HepG2 (cell line): ENCODE measurements around the gene ARHGAP12. TPM values are rescaled to one million over a fixed set of nuclear protein-coding genes. Genes with fewer than 3 reads are reported as not detected.

Experiments used
- ATAC-seq: fragments of 200-7000 bp; cut with Tn5 transposase; 3 replicates; pipeline ENCODE4 v1.9.1; 2020; ENCODE audit warnings: mild to moderate bottlenecking, moderate library complexity
- BruUV-seq: library from RNA; stranded (reverse); fragments of 400-500 nt; replicated peaks from 2 replicates; lab custom pipeline; 2021; lab: Mats Ljungman, UMichigan
- CTCF ChIA-PET: fragments of 300-600 bp; formaldehyde crosslinking; extraction: SDS; loops from one replicate; lab custom pipeline; 2021; ENCODE audit warnings: low total read pairs, inconsistent platforms, low intra/inter-chr PET ratio; lab: Yijun Ruan, JAX
- POLR2A ChIA-PET: fragments of 350-600 bp; sonication (Branson Sonifier 250); formaldehyde crosslinking; loops from one replicate; lab custom pipeline; 2020; ENCODE audit warnings: antibody characterized with exemption, inconsistent platforms; lab: Yijun Ruan, JAX
- DNase-seq: peaks from one replicate; pipeline ENCODE4 v3.0.0-alpha.2; 2015; ENCODE audit warnings: low spot score
- FAIRE-seq: peaks from 3 replicates; lab custom pipeline; 2011; peaks lifted over from hg19 to GRCh38; lab: Jason Lieb, UNC
- H2AFZ ChIP-seq: one replicate; pipeline ENCODE4 v1.6.1; 2011; ENCODE audit warnings: low read length, inconsistent platforms
- H3K27ac ChIP-seq: fragments of 300-600 bp; 3 replicates; pipeline ENCODE4 v1.8.0; 2011; ENCODE audit warnings: mixed run types, mild to moderate bottlenecking, mixed read lengths, low read length, inconsistent platforms; ENCODE audit not compliant: insufficient read depth; ENCODE audit errors: extremely low read length
- H3K27me3 ChIP-seq, 2 experiments: fragments of 200-600 bp in 1 of 2; 2 replicates in 1 of 2; 3 replicates in 1 of 2; pipeline versions ENCODE4 v1.6.0 to v1.8.0; 2011; ENCODE audit warnings: low read length in 2 of 2, mild to moderate bottlenecking in 2 of 2, moderate library complexity in 2 of 2, inconsistent platforms in 1 of 2; ENCODE audit not compliant: insufficient read depth in 2 of 2, control insufficient read depth in 1 of 2
- H3K36me3 ChIP-seq, 2 experiments: fragments of 200-600 bp in 1 of 2; replicated peaks in 1 of 2; 2 replicates in 1 of 2; 3 replicates in 1 of 2; pipeline versions ENCODE4 v1.5.1 to v1.8.0; 2011; ENCODE audit warnings: low read length in 2 of 2, inconsistent platforms in 1 of 2; ENCODE audit not compliant: insufficient read depth in 2 of 2, control insufficient read depth in 1 of 2
- H3K4me1 ChIP-seq: 2 replicates; pipeline ENCODE4 v1.5.1; 2012; ENCODE audit warnings: low read length, inconsistent platforms; ENCODE audit not compliant: insufficient read depth
- H3K4me2 ChIP-seq: 2 replicates; pipeline ENCODE4 v1.6.0; 2011; ENCODE audit warnings: low read depth, low read length, inconsistent platforms
- H3K4me3 ChIP-seq, 3 experiments: fragments of 200-600 bp in 1 of 3; sonication (generic), shearing (Covaris generic) in 1 of 3; replicated peaks in 1 of 3; 2 replicates each; pipeline ENCODE4 v1.5.1; 2011 to 2016; ENCODE audit warnings: low read length in 3 of 3, inconsistent platforms in 2 of 3, low read depth in 2 of 3, mild to moderate bottlenecking in 2 of 3, control low read depth in 1 of 3, mixed read lengths in 1 of 3; ENCODE audit not compliant: insufficient read depth in 1 of 3
- H3K79me2 ChIP-seq: one replicate; pipeline ENCODE4 v1.6.1; 2011; ENCODE audit warnings: low read length, inconsistent platforms; ENCODE audit not compliant: insufficient read depth
- H3K9ac ChIP-seq: 2 replicates; pipeline ENCODE4 v1.6.0; 2011; ENCODE audit warnings: mild to moderate bottlenecking, low read depth, low read length, inconsistent platforms; ENCODE audit not compliant: insufficient read depth
- H3K9me3 ChIP-seq: 2 replicates; pipeline ENCODE4 v1.5.1; 2012; ENCODE audit warnings: mild to moderate bottlenecking, low read length
- H4K20me1 ChIP-seq: 2 replicates; pipeline ENCODE4 v1.6.0; 2011; ENCODE audit warnings: inconsistent platforms, mild to moderate bottlenecking, low read length, moderate library complexity; ENCODE audit not compliant: insufficient read depth
- CBX1 ChIP-seq: IDR thresholded peaks from one replicate; pipeline ENCODE4 v1.6.1; 2016; ENCODE audit warnings: antibody characterized with exemption, low read depth
- DNMT1 ChIP-seq: sonication (generic); formaldehyde crosslinking; IDR thresholded peaks from 2 replicates; pipeline ENCODE4 v1.5.1; 2020; ENCODE audit warnings: mild to moderate bottlenecking, missing genetic modification reagents
- HNRNPH1 ChIP-seq: fragments of 200-400 bp; formaldehyde crosslinking; optimal IDR thresholded peaks from 2 replicates; pipeline ENCODE3; 2017; ENCODE audit warnings: mild to moderate bottlenecking, low read depth, low read length
- MAFF ChIP-seq: IDR thresholded peaks from 2 replicates; pipeline ENCODE4 v1.6.1; 2011; ENCODE audit warnings: low read depth, low read length, improper control_type of control experiment
- NFKB2 ChIP-seq: sonication (generic); formaldehyde crosslinking; IDR thresholded peaks from 2 replicates; pipeline ENCODE4 v1.4.0; 2020; ENCODE audit warnings: missing genetic modification reagents, borderline replicate concordance
- PAX8 ChIP-seq: sonication (generic); formaldehyde crosslinking; IDR thresholded peaks from 2 replicates; pipeline ENCODE4 v1.8.0; 2022; ENCODE audit warnings: mild to moderate bottlenecking, missing genetic modification reagents, borderline replicate concordance
- PHB2 ChIP-seq: fragments of 450-650 bp; IDR thresholded peaks from 2 replicates; pipeline ENCODE4 v1.6.1; 2018; ENCODE audit not compliant: partially characterized antibody
- PLSCR1 ChIP-seq: sonication (generic); formaldehyde crosslinking; IDR thresholded peaks from 2 replicates; pipeline ENCODE4 v1.5.0; 2020; ENCODE audit warnings: missing genetic modification reagents, mild to moderate bottlenecking, borderline replicate concordance
- RFXAP ChIP-seq: sonication (generic); formaldehyde crosslinking; IDR thresholded peaks from 2 replicates; pipeline ENCODE4 v1.4.0; 2020; ENCODE audit warnings: missing genetic modification reagents, borderline replicate concordance
- SALL2 ChIP-seq: sonication (generic); formaldehyde crosslinking; IDR thresholded peaks from 2 replicates; pipeline ENCODE4 v1.8.1; 2023; ENCODE audit warnings: mild to moderate bottlenecking, missing genetic modification reagents, inconsistent platforms
- SETDB1 ChIP-seq: sonication (generic); formaldehyde crosslinking; IDR thresholded peaks from 2 replicates; pipeline ENCODE4 v1.5.1; 2020; ENCODE audit warnings: missing genetic modification reagents, mild to moderate bottlenecking, borderline replicate concordance
- SNAPC2 ChIP-seq: sonication (generic); formaldehyde crosslinking; IDR thresholded peaks from 2 replicates; pipeline ENCODE4 v1.8.1; 2022; ENCODE audit warnings: mild to moderate bottlenecking, missing genetic modification reagents
- ZFAT ChIP-seq: sonication (generic); formaldehyde crosslinking; conservative IDR thresholded peaks from 2 replicates; pipeline ENCODE4 v1.8.1; 2023; ENCODE audit warnings: missing genetic modification reagents, inconsistent platforms
- ZMAT5 ChIP-seq: sonication (generic); formaldehyde crosslinking; IDR thresholded peaks from 2 replicates; pipeline ENCODE4 v1.5.0; 2020; ENCODE audit warnings: mild to moderate bottlenecking, low read depth, missing genetic modification reagents, borderline replicate concordance
- ZNF274 ChIP-seq: sonication (generic); formaldehyde crosslinking; IDR thresholded peaks from 2 replicates; pipeline ENCODE4 v1.5.1; 2020; ENCODE audit warnings: mild to moderate bottlenecking, missing genetic modification reagents
- ZNF317 ChIP-seq: sonication (generic); formaldehyde crosslinking; IDR thresholded peaks from 2 replicates; pipeline ENCODE4 v1.5.0; 2020; ENCODE audit warnings: mild to moderate bottlenecking, missing genetic modification reagents
- ZNF367 ChIP-seq: sonication (generic); formaldehyde crosslinking; IDR thresholded peaks from 2 replicates; pipeline ENCODE4 v1.4.0; 2020; ENCODE audit warnings: missing genetic modification reagents, borderline replicate concordance
- ZNF550 ChIP-seq: sonication (generic); formaldehyde crosslinking; IDR thresholded peaks from 2 replicates; pipeline ENCODE4 v1.4.0; 2020; ENCODE audit warnings: mild to moderate bottlenecking, missing genetic modification reagents, borderline replicate concordance
- ZNF577 ChIP-seq: sonication (generic); formaldehyde crosslinking; IDR thresholded peaks from 2 replicates; pipeline ENCODE4 v1.4.0; 2020; ENCODE audit warnings: mild to moderate bottlenecking, low read depth, missing genetic modification reagents, borderline replicate concordance
- WGBS: methylation state at CpG from one replicate; pipeline ENCODE4 v1.1.6; 2017; ENCODE audit warnings: low lambda C conversion rate; 5-methylcytosine and 5-hydroxymethylcytosine counted together
- in situ Hi-C: cut with HindIII; loops from 2 replicates; pipeline ENCODE4 v1.10.0; 2017; ENCODE audit warnings: low pct_unique_long_range_greater_than_20kb; ENCODE audit not compliant: extremely low pct_ligation_motif_present
- intact Hi-C: fragments of 100-400 bp; cut with micrococcal nuclease; formaldehyde crosslinking; loops from one replicate; pipeline ENCODE4 v1.10.0; 2022; ENCODE audit not compliant: unreplicated experiment
- polyA plus RNA-seq, 8 experiments: library from polyadenylated mRNA; depleted of rRNA in 3 of 8; stranded (reverse) in 7 of 8; unstranded in 1 of 8; fragments of >200 nt; fragmentation: Illumina TruSeq in 4 of 8; extraction: Trizol in 4 of 8; gene quantifications; 2 replicates each; pipeline versions ENCODE4 v1.2.1 to v1.2.3, GENCODE V29; 2011 to 2016; ENCODE audit warnings: low read depth in 4 of 8, missing spikeins in 1 of 8, mixed read lengths in 1 of 8; ENCODE audit not compliant: insufficient read depth in 1 of 8
- total RNA-seq, 5 experiments: library from RNA; depleted of rRNA; stranded (reverse); fragments of >200 nt; fragmentation: Illumina TruSeq; extraction: Trizol; gene quantifications; 2 replicates each; pipeline ENCODE4 v1.2.3, GENCODE V29; 2016; ENCODE audit warnings: low read depth in 1 of 5

ARHGAP12 gene
- total and polyA plus RNA-seq, 2 of the 13 experiments (the other 11 are each of a cell fraction or from before 2014, with no cell fraction given) = 25.0 to 54.6 TPM

GRCh38 chr10:31876652-31877352 is 51.8 kb downstream of the ARHGAP12 start:
- Histone ChIP-seq H3K4me3 (no peak overlapping the region), H3K4me2 (no peak overlapping the region), H3K36me3 (no peaks in the 10 kb centered on the region), H3K79me2 (peaks cover 86% of the 10 kb centered on the region), H4K20me1 (no peaks in the 10 kb centered on the region; the same call in 1 of the 2 replicates)
- no peak for ATAC-seq
- in situ Hi-C loops = no loop called here
- CTCF ChIA-PET = interaction anchor here (0.6 kb wide), 1 partner anchor 65 kb away, joined by 3 read pairs; no protein-coding TSS in a partner anchor
- POLR2A ChIA-PET = no interaction called here
- no TSS peak for BruUV-seq
- WGBS = 99% methylated on average over 6 of the region's 6 CpGs
- TF ChIP-seq RFXAP (CRISPR knock-in tag) (no peak), ZFAT (CRISPR knock-in tag) (no peak), MAFF (no peak), HNRNPH1 (no peak), CBX1 (no peak), DNMT1 (CRISPR knock-in tag) (no peak), ZNF317 (no peak), NFKB2 (no peak), ZMAT5 (no peak), PAX8 (no peak), ZNF367 (no peak), ZNF577 (no peak), ZNF550 (no peak), ZNF274 (no peak), PHB2 (no peak), PLSCR1 (CRISPR knock-in tag) (no peak), SNAPC2 (CRISPR knock-in tag) (no peak), SALL2 (CRISPR knock-in tag) (no peak), SETDB1 (CRISPR knock-in tag) (no peak)
- TF ChIP-seq, all 625 proteins: peak for 0
- H2AFZ ChIP-seq = no peak overlapping the region
- H3K27me3 ChIP-seq = no peaks in the 10 kb centered on the region
- H3K27ac ChIP-seq = no peak overlapping the region
- H3K9ac ChIP-seq = no peak overlapping the region
- FAIRE-seq = no peak
- intact Hi-C loops = no loop called here
- DNase-seq = no peak
- H3K9me3 ChIP-seq = no peaks in the 10 kb centered on the region
- H3K4me1 ChIP-seq = peaks cover 27% of the 10 kb centered on the region
